Coronary artery (tissue), 2 donors: ENCODE data around the gene TSPAN32.
"Not testable (repeated sequence)": the region's sequence is repeated elsewhere in the genome, so short reads cannot be mapped to it uniquely, and the experiment has no call there.

Experiments used
- DNase-seq: peaks from one replicate; pipeline ENCODE4 v3.0.0-alpha.2; 2017; ENCODE audit warnings: low spot score
- H3K27ac ChIP-seq, 2 donors: fragments of 200-600 bp; sonication (generic); one replicate each; pipeline ENCODE4 v1.5.1; 2016 to 2019
- H3K4me3 ChIP-seq: fragments of 200-600 bp; sonication (generic); 2 replicates; pipeline ENCODE4 v1.5.1; 2016; ENCODE audit warnings: mild to moderate bottlenecking, moderate library complexity
- CTCF ChIP-seq: fragments of 200-600 bp; sonication (generic); IDR thresholded peaks from one replicate; pipeline ENCODE4 v1.5.1; 2019; ENCODE audit warnings: antibody characterized with exemption

The TSPAN32 gene

GRCh38 chr11:2359557-2359956, 57.7 kb downstream of the TSPAN32 start:
- no peak for DNase-seq
- H3K27ac ChIP-seq, result no peak overlapping the region

GRCh38 chr11:2360081-2360642, 58.3 kb downstream of the TSPAN32 start:
- Histone ChIP-seq H3K4me3 (no peak overlapping the region), H3K27ac (no peak overlapping the region)
- no peak for DNase-seq
- TF ChIP-seq CTCF, result no peak

More at GRCh38 chr11:2359557-2359956, 57.7 kb downstream of the TSPAN32 start:
- no peak overlapping the region for H3K4me3 ChIP-seq
- no peak for TF ChIP-seq CTCF

GRCh38 chr11:2361565-2361964, 59.8 kb downstream of the TSPAN32 start:
- Histone ChIP-seq H3K27ac (no peak overlapping the region), H3K4me3 (no peak overlapping the region)
- no peak for TF ChIP-seq CTCF
- DNase-seq, result no peak

- Histone ChIP-seq H3K4me3 (no peak overlapping the region), H3K27ac (no peak overlapping the region)
- DNase-seq, result no peak
- TF ChIP-seq CTCF, result no peak
Measured at GRCh38 chr11:2362414-2362813, 60.6 kb downstream of the TSPAN32 start.

- no peak for TF ChIP-seq CTCF
Measured at GRCh38 chr11:2363130-2363529, 61.3 kb downstream of the TSPAN32 start.

GRCh38 chr11:2363577-2364370, 62.0 kb downstream of the TSPAN32 start:
- Histone ChIP-seq H3K27ac (no peak overlapping the region), H3K4me3 (no peak overlapping the region)
- DNase-seq, result no peak
- TF ChIP-seq CTCF, result no peak

More at GRCh38 chr11:2363130-2363529, 61.3 kb downstream of the TSPAN32 start:
- no peak for DNase-seq
- H3K27ac ChIP-seq, result no peak overlapping the region
- no peak overlapping the region for H3K4me3 ChIP-seq

GRCh38 chr11:2364386-2364785, 62.6 kb downstream of the TSPAN32 start:
- not testable (repeated sequence) for H3K27ac ChIP-seq, H3K4me3 ChIP-seq, DNase-seq
